DMS153 treated with DMSO at 0.1 percent for 48 hours (cell line): Measurements from ENCODE around the gene RAB44.

Experiments used
- DNase-seq: peaks from one replicate; lab custom pipeline; 2025; ENCODE audit not compliant: unreplicated experiment; lab: John Stamatoyannopoulos, UW

RAB44 gene

DNA sequence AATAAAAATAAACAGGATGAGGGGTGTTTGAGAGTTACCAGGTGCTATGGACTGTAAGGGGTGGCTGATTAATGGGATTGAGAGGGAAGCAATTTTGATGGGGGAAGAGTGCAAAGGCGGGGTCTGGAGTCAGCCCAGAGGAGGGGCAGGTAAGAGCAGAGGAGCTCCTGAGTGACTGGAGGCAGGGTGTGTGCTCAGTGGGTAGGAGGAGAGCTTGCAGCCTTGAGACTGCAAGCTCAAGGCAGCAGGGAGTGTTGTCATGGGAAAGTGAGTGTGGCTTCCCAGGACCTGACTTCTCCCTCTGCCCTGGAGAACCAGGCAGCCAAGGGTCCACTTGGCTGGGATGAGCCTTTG, 54.2 kb downstream of the RAB44 start:
- DNase-seq = no peak

DNA sequence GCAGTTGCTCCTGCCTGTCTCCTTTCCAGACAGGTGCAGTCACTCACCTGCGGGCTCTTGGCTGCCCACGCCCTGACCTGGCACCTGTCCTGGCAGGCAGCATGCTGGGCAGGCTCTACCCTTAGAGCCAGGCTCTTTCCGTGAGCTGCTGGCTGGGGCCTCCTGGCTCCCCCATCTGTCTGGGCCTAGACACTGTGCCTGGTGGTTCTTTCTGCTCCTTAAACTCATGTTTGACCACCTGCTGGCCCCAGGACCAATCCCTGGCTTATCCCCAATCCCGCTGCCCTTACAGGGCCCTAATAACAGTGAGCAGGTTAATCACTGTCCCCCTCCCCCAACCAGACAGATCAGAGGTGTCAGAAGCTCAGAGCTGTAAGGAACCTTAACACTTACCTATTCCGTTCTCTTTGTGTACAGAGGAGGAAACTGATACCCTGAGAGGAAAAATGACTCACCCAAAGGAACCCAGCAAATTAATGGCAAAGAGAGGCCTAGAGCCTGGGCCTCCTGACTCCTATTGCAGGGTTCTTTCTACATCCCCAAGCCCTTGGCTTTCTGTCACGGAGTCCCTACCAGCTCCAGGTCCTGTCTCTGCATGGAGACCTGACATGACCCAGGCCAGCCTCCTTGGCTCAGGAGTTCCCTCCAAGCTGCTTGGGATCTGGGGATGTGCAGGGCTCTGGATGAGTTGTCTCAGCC, 54.7 kb downstream of the RAB44 start:
- no peak for DNase-seq

DNA sequence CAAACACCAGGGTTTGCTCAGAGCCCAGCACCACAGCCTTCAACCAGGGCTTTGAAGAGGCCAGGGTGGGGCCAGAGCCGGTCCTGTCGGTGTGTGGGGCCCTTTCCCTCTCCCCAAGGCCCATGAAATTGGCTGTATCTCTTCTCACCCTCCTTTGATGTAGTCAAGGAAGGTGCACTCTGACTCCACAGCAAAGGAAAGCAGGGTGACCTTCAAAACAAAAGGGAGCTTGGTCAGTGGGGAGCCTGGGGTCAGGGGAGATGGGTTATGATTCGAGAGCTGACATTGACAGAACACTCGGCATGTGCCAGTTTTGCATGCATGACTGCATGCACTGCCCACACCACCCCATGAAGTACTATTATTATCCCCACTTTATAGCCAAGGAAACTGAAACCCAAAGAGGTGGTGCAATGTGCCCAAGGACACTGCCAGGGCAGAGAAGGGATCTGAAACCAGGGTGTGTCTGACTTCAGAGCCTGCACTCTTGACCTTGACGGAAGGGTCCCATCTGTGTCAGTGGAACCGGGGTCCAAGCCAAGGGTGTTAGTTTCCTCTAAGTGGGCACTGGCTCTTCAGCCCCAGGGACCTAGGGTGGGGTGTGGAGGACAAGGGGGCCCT, 55.4 kb downstream of the RAB44 start:
- DNase-seq = no peak

DNA sequence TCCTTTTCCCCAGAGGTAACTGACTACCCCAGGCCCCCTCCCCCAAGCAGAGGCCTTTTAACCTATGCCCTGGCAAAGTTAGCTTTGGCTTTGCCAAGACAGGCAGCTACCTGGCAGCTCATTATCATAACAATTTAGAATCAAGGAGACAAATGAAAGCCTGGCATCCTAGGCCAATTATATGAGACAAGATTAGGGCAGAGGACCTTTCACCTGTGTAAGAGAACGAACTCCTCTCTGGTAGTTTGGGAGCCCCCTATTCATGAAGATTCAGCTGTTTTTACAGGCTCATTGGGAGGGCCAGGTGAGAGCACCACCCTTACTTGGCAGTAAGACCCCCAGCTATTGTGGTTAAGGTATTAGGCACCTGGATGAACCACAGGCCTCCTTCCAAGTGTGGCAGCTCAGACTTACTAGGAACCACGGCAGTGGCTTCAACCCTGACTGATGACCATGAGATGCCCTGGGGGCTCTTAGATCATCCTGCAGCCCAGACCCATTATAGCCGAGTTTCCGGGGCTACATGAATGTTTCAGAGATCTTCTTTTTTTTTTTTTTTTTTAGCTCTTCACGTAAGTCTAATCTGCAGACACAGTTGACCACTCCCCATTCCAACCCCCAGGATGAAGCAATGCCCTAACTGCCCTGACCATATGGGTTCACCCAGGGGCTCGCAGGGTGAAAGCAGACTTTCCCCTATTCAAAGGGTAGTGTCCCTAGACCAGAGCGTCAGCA, 56.2 kb downstream of the RAB44 start:
- DNase-seq = no peak

DNA sequence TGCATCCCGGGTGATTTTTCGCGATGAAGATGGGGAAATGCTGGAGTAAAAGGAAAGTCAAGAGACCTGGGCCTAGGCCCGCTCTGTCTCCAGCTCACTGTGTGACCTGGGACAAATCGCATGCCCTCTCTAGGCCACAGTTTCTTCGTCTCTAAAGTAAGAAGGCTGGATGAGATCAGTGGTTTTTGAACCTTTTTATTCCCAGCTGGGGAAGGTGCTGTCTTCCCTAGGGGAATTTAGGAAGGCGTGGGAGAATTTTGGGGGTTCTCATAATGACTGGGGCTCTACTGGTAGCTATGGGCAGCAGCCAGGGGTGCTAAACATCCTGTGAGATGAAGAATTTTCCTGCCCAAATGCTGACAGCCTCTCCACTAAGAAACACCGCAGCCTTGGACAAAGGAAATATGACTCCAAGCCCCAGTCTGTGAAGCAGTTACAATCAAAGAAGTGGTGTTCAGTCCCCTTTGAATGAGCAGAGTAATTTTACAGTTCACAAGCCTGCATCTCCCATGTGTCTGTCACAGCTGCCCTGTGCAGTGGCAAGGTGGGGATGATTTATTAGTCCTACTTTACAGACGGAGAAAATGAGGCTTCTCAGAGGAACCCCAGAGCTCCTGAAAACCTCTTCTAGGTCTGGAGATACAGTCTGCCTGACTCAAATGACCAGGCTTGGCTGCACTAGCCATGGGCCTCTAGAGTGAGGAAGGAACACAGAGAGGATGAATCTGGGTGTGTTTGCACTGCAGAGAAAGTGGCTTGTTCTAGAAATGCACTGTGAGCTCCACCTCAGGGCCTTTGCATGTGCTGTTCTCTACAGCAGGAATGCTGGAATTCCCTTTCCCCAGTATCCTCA, 57.2 kb downstream of the RAB44 start:
- no peak for DNase-seq

DNA sequence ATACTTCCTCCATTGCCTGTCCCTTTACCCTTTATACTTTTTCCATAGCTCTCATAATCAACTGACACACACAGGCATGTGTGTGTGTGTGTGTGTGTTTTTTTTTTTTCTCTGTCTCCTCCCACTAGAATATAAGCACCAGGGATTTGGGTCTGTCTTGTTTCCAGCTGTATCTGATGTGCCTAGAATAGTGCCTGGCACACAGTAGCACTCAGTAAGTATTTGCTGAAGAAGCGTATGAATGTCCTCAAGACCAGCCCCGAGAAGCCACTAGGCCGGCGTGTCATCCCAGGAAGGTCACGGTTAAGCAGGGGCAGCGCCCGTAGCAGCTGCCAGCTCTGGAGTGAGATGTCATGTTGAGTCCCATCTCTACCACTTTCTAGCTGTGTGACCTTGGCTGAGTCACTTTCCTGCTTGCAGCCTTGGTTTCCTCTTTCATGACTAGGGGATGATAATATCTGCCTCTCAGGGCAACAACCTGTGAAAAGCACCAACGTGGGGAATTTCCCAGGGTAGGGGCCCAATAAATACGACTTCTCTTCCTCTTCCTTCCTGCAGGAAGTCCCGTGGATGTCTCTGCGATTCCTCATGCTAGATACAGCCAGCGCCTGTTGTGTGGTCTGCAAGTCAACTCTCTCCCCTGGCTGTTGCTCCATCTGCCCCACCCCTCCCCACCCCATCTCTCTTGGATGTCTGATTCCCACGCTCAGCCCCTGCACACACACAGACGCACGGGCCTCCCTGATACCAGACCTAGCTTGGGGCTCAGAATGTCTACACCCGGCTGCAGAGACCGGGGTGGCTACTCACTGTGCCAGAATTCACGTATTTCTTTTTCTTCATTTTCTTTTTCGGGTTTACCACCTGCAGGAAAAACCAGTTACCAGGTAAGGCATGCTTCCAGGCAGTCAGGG, 58.1 kb downstream of the RAB44 start:
- no peak for DNase-seq

DNA sequence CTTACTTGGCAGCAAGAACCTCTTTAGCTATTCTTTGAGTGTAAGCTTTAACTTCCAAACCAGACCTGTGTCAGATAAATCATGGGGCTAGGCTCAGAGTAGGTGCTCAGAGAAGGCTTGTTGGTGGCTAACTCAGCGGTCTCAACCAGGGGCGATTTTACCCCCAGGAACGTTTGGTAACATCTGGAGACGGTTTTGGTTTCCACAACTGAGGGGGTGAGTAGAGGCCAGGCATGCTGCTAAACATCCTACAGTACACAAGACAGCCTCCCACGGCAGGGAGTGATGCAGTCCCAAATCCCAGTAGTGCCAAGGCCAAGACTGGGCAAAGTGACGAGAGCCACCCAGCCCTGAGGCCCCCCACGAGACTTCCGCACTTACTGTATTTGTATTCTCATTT, 59.2 kb downstream of the RAB44 start:
- no peak for DNase-seq

DNA sequence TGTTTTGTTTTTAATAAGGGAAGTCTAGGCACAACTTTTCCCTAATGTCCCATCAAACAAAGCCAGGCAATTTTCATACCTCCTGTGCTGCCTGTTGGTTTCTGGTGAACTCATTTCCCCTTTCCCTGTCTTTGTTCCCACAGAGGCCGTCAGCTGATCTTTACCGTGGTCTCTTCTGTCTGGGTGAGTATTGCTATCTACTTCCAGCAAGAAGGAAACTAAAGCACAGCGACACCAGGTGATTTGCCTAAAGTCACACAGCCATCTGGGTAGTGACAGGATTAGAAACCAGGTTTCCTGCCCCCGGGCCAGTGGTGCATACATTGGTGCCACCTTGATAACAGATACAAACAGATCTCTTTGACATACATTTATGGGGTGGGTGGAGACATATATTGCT, 59.6 kb downstream of the RAB44 start:
- DNase-seq = no peak

DNA sequence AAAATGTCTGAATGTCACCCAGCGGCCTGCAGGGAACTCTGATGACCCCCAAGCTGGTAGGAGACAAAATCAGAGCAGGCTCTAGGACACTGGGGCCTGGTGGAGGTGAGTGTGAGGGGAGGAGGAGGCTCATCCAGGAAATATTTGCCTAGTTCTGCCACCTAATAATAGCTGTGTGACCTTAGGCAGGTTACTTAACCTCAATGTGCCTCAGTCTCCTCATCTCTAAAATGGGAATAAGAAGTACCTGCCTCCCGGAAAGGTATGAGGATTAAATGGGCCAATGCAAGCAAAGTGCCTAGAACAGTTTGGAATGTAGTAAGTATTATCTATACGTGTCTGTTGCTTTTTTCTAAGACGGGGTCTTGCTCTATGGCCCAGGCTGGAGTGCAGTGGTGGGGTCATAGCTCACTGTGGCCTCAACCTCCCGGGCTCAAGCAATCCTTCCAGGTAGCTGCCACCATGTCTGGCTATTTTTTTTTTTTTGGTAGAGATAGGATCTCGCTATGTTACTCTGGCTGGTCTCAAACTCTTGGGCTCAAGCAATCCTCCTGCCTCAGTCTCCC, 60.4 kb downstream of the RAB44 start:
- no peak for DNase-seq

DNA sequence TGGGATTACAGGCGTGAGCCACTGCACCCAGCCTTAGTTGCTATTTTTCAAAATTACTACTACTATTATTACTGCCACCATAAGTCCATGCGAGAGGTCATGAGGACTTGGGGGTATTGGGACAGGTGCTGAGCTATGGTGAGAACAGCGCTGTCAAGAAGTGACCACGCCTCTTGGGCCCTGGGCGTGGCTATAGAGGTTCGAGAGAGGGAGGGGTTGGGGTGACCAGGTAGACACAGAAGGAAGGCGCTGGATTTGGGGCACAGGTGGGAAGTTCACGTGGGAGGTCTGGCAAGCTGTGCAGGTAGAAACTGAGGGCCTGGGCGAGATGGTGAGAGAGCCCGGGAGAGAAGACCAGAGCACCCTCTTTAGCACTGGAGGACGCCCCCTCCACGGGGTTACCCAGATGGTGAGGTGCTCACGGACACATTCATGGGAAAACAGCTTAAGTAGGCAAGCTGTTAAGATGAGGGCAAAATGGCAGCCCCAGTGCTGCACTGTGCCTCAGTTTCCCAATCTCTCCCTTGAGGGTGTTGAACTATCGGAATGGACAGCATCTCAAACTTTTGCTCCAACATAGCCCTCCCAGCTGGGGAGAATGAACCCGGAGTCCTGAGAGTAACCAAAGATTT, 61.0 kb downstream of the RAB44 start:
- no peak for DNase-seq

DNA sequence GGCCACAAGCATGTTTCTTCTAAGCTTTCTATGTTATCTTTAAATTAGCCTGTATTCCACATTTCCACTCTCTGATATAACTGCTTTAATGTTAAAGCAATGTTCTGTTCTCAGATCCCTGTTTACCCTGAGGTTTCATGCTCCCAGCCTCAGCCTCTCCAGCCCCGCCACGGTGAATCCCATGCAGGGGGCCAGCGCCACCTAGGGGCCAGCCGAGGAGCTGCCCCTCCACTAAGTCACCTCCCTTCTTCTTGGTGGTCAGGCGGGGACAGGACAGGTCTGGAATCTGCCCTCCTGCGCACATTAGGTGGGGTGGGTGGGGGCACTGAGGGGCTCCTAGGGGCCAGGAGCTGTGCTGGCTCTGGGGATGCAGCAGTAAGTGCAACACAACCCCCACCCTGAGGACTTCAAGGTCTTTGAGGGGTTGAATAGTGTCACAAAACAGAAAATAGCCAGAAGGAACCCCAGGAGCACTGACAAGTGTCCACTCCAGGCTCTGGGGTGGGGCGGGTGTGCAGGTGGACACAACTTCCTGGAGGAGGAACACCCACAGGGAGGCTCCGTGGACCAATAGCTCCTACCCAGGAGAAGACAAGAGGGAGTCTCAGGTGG, 61.6 kb downstream of the RAB44 start:
- peak; percentile 11 for DNase-seq

DNA sequence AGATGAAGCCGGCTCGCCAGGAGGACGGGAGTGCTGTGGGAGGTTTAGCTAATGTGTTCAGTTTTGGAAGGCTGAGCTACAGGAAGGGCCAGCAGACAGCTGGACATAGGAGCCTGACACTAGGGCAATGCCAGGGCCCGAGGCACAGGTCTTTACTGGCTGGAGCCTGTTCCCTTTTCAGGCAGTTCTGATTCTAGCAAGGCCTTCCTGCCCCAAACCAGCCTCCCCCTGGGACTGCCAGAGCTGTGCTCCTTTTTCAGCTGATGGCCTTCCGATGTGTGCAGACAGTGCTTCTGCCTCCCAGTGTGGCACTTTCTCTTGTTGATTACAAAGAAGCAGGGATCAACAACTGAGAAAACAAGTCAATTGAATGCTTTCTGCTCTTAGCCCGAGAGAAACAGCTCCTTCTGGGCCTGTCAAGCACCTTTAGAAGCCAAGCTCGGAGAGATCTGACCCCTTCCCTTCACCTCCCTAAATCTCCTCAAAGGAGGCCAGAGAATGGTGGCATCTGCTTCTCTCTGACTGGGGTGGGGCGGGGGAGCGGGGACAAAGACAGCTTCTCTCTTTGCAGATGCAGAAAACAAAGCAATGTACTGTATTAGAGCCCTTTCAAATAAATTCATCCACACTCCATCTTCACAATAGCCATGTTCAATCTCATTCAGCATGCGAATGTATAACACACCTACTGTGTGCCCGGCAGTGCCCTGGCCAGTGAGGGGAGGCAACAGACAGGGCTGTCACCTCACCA, 63.2 kb downstream of the RAB44 start:
- no peak for DNase-seq

DNA sequence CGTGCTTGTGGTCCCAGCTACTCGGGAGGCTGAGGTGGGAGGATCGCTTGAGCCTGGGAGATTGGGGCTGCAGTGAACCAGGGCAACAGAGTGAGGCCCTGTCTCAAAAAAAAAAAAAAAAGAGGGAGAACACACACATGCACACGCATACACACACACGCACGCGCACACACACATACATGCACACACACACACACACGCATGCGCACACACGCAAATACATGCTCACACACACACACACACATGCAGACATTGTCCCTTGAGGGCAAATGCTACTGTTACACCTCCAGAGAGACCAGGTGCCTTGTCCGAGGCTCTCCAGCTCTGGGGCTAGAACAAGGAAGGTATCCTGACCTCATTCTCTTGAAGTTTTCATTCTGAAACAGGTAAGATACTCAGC, 64.5 kb downstream of the RAB44 start:
- no peak for DNase-seq

DNA sequence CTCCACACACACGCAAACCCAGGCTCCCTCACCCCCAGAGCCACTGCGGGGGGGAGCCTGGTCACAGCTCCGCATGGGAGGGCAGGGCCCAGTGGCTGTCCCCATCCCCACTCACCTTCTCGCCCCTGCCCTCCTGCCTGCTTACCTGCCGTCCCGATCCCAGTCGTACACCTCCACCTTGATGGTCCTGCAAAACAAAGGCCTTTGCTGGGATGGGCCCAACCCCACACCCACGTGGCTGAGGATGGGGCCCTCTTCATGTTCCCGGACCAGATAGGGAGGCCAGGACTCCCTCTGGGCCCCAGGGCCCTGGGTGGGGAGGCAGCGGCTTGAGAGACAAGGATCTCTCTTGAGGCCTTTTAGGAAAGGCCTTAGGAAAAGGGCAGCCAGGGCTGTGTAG, 67.6 kb downstream of the RAB44 start:
- no peak for DNase-seq

DNA sequence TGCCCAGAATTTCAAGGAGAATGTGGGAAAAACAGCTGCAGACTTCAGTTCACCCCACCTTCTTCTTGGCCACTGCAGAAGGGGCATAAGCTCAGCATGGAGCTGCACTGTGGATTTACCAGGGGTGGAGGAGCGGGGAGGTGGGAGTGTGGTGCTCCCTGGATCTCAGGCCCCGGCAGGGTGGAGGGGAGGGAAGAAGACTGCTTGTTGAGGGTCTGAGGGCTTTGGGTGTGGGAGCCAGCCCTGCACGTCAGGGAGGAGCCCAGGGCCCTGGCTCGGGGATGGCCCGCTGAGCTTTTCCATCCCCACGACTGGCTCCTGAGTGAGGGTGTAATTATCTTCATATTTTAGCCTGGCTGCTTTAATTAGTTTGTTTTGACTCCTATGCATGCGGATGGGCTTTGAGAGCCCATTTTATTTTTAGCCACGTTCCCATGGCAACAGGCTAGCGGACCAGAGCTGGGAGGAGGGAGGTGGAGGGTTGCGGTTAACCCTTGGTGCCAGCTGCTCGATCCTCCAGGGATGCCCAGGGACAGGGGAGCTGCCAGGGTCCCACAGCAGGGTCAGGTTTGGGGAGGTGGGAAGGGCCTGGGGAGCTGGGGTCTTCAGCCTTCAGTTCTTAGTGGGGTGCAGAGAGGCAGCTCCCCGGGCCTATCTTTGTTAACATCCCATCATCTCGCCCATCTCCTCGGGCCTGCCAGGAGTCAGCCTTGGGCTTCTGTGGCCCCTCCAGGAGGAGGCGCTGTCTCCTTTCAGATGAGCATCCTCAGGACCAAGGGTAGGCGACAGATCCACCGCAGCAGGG, 68.2 kb downstream of the RAB44 start:
- DNase-seq = peak; percentile 19

DNA sequence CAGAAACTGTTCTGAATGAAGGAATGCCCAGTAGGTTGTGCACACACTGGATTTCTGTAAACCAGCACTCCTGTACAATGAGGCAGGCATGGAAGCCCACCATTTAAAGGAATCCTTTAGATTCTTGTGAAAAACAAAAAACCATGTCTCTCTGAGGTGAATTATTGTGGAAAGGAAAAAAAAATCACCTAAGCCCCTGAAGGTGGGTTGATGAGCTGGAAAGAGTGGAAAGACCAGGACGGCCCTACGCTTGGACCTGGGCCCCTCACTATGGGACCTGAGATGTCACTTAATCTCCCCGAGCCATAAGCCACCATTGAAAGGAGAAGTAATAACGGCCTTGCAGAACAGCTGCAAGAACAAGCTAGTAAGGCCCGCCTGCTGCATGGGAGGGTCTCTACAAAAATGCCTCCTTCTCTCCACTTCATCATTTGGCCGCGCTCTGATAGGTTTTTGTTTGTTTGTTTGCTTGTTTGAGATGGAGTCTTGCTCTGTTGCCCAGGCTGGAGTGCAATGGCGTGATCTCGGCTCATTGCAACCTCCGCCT, 68.8 kb downstream of the RAB44 start:
- no peak for DNase-seq

DNA sequence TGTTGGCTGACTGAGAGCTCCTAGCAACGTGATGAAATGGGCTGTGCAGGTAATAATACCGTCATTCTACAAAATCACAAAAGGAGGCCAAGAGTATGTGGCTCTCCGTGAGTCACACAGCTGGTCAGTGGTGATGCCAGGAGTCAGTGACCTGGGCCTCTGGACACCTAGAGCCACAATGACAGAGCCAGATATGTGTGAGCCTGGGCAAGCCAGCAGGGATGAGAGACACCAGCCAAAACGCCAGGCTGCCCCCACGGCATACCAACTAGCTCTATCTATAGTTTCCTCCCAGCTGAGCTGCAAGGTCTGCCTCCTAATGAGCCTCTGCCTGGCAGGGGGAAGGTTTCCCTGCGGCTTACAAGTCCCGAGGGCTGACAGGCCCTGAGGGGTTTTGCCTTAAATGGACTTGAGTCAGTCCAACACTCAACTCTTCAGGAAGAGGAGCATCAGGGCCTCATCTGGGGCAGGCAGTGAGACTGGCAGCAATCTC, 71.6 kb downstream of the RAB44 start:
- DNase-seq = no peak
